Measurements from ENCODE around the gene PPM1L. TPM values are rescaled to one million over a fixed set of nuclear protein-coding genes. Genes with fewer than 3 reads are reported as not detected.

PPM1L gene
- total RNA-seq = 11.4 and 12.0 TPM in 2 replicates
- 5.0 TPM for total RNA-seq (2013)
- polyA plus RNA-seq = 1.1 and 1.4 TPM in 2 replicates
- polyA minus RNA-seq = 3.9 and 5.9 TPM in 2 replicates

- DNase-seq = peak; percentile 86
- WGBS (ENCODE audit: insufficient coverage) = under 1% methylated on average over 63 of the region's 64 CpGs
- intact Hi-C loops (cut with micrococcal nuclease) = loop anchor here (1.0 to 10.0 kb wide), 5 partner anchors 191 to 769 kb away; partner anchors contain the start of genes IL12A, KPNA4, NMD3 and TRIM59
- Mint-ChIP-seq H3K27me3 (peaks cover 24% of the 10 kb centered on the region), H3K4me3 (peak within 1 kb of the TSS; percentile 98), H3K4me1 (peaks cover 31% of the 10 kb centered on the region), H3K27ac (peak within 1 kb of the TSS; percentile 95), H3K9me3 (ENCODE audit: insufficient read depth) (no peaks in the 10 kb centered on the region)
- Histone ChIP-seq H3K4me3 (ENCODE audit: control extremely low read depth in 1 of 5, extremely low read depth in 1 of 5, insufficient read depth in 1 of 5, low read depth in 2 of 5, low read length in 4 of 5) (peak within 1 kb of the TSS; percentile 68 to 86 (median 81)), H3K36me3 (replicated peaks in 1 of 2; ENCODE audit: control extremely low read depth in 1 of 2, control insufficient read depth in 1 of 2, extremely low read depth in 1 of 2, insufficient read depth in 2 of 2, low read length in 1 of 2) (no peaks in the 10 kb centered on the region), H3K79me2 (ENCODE audit: control insufficient read depth, insufficient read depth, low read length) (no peaks in the 10 kb centered on the region), H2AFZ (ENCODE audit: insufficient read depth, low read depth, low read length, poor library complexity, severe bottlenecking) (peak within 1 kb of the TSS; percentile 96), H4K20me1 (ENCODE audit: control insufficient read depth, insufficient read depth, low read length, poor library complexity, severe bottlenecking) (no peaks in the 10 kb centered on the region), H3K27me3 (replicated peaks in 1 of 4; ENCODE audit: control extremely low read depth in 1 of 4, control insufficient read depth in 3 of 4, insufficient read depth in 4 of 4, low read length in 3 of 4) (peaks cover 0 to 11% (median 4%) of the 10 kb centered on the region in 4 experiments), H3K4me1 (ENCODE audit: control insufficient read depth in 2 of 2, insufficient read depth in 2 of 2, low read length in 2 of 2) (peaks cover 25% of the 10 kb centered on the region in 2 donors), H3K9ac (ENCODE audit: low read length) (peak within 1 kb of the TSS; percentile 81), H3K4me2 (replicated peaks; ENCODE audit: low read depth, low read length, poor library complexity, severe bottlenecking) (peak within 1 kb of the TSS; percentile 96), H3K9me3 (ENCODE audit: control extremely low read depth in 1 of 3, control insufficient read depth in 2 of 3, insufficient read depth in 1 of 3, low read length in 2 of 3) (no peaks in the 10 kb centered on the region), H3K27ac (ENCODE audit: low read length in 2 of 2) (peak within 1 kb of the TSS; percentile 72 to 82)
- TF ChIP-seq EZH2 (IDR thresholded peaks at IDR 0.05; ENCODE audit: borderline replicate concordance, insufficient read depth, low read depth, low read length, poor library complexity, severe bottlenecking) (no peak), CTCF (IDR thresholded peaks at IDR 0.05) (no peak)
- ChIA-PET CTCF (no interaction called here), POLR2A (interaction anchor here (1.0 kb wide), 1 partner anchor 306 kb away, joined by 4 read pairs; the partner anchor contains the start of gene TRIM59)
- ATAC-seq (ENCODE audit: low read depth) = peak; percentile 44
Observed at GRCh38 chr3:160755776-160756304, at the start of gene PPM1L. PPM1L (plus strand) TSS chr3:160756231.

- peaks cover 0 to 18% (median 7%) of the 10 kb centered on the region in 4 experiments for H3K27me3 ChIP-seq (replicated peaks in 1 of 4; ENCODE audit: control extremely low read depth in 1 of 4, control insufficient read depth in 3 of 4, insufficient read depth in 4 of 4, low read length in 3 of 4)
- TF ChIP-seq CTCF (IDR thresholded peaks at IDR 0.05) = peak; percentile 75
- no peak for TF ChIP-seq EZH2 (IDR thresholded peaks at IDR 0.05; ENCODE audit: borderline replicate concordance, insufficient read depth, low read depth, low read length, poor library complexity, severe bottlenecking)
- H3K4me2 ChIP-seq (replicated peaks; ENCODE audit: low read depth, low read length, poor library complexity, severe bottlenecking) = no peak overlapping the region
- peak; percentile 54 for DNase-seq
- no peak overlapping the region for H3K4me3 Mint-ChIP-seq
- POLR2A ChIA-PET = no interaction called here
- H3K9me3 Mint-ChIP-seq (ENCODE audit: insufficient read depth) = no peaks in the 10 kb centered on the region
- no peak overlapping the region for H2AFZ ChIP-seq (ENCODE audit: insufficient read depth, low read depth, low read length, poor library complexity, severe bottlenecking)
- no peak overlapping the region for H3K27ac ChIP-seq (ENCODE audit: low read length in 2 of 2)
- intact Hi-C loops (cut with micrococcal nuclease) = no loop called here
- H3K4me3 ChIP-seq (ENCODE audit: control extremely low read depth in 1 of 5, extremely low read depth in 1 of 5, insufficient read depth in 1 of 5, low read depth in 2 of 5, low read length in 4 of 5) = no peak overlapping the region
- WGBS (ENCODE audit: insufficient coverage) = 57% methylated on average over 1 of the region's 4 CpGs
- no peaks in the 10 kb centered on the region for H3K79me2 ChIP-seq (ENCODE audit: control insufficient read depth, insufficient read depth, low read length)
- peak; percentile 39 for ATAC-seq (ENCODE audit: low read depth)
- no peaks in the 10 kb centered on the region for H3K4me1 ChIP-seq (ENCODE audit: control insufficient read depth in 2 of 2, insufficient read depth in 2 of 2, low read length in 2 of 2)
- no peak overlapping the region for H3K27ac Mint-ChIP-seq
- no peaks in the 10 kb centered on the region for H4K20me1 ChIP-seq (ENCODE audit: control insufficient read depth, insufficient read depth, low read length, poor library complexity, severe bottlenecking)
- no peak overlapping the region for H3K9ac ChIP-seq (ENCODE audit: low read length)
- H3K36me3 ChIP-seq (replicated peaks in 1 of 2; ENCODE audit: control extremely low read depth in 1 of 2, control insufficient read depth in 1 of 2, extremely low read depth in 1 of 2, insufficient read depth in 2 of 2, low read length in 1 of 2) = no peaks in the 10 kb centered on the region
- peaks cover 30% of the 10 kb centered on the region for H3K27me3 Mint-ChIP-seq
- no peaks in the 10 kb centered on the region for H3K9me3 ChIP-seq (ENCODE audit: control extremely low read depth in 1 of 3, control insufficient read depth in 2 of 3, insufficient read depth in 1 of 3, low read length in 2 of 3)
- CTCF ChIA-PET = interaction anchor here (1.0 to 2.8 kb wide), 3 partner anchors 234 to 243 kb away, joined by 4 to 28 read pairs (median 20); no protein-coding TSS in a partner anchor
- no peaks in the 10 kb centered on the region for H3K4me1 Mint-ChIP-seq
Observed at GRCh38 chr3:160707187-160707794, 48.7 kb upstream of the PPM1L start.

All from B cell (primary cell).